AG10803 (cell line): ENCODE results near the gene SMIM3.
"Not testable (repeated sequence)": the region's sequence is repeated elsewhere in the genome, so short reads cannot be mapped to it uniquely, and the experiment has no call there.

ENCODE experiments used
- DNase-seq: peaks from one replicate; pipeline ENCODE4 v3.0.0; 2010; ENCODE audit warnings: low read depth
- H3K4me3 ChIP-seq: 2 replicates; pipeline ENCODE4 v1.5.1; 2011; ENCODE audit warnings: mild to moderate bottlenecking, low read length, control low read depth
- CTCF ChIP-seq: conservative IDR thresholded peaks from 2 replicates; pipeline ENCODE4 v1.5.1; 2011; ENCODE audit warnings: mild to moderate bottlenecking, low read length, control low read depth, inconsistent platforms

The SMIM3 gene

DNA sequence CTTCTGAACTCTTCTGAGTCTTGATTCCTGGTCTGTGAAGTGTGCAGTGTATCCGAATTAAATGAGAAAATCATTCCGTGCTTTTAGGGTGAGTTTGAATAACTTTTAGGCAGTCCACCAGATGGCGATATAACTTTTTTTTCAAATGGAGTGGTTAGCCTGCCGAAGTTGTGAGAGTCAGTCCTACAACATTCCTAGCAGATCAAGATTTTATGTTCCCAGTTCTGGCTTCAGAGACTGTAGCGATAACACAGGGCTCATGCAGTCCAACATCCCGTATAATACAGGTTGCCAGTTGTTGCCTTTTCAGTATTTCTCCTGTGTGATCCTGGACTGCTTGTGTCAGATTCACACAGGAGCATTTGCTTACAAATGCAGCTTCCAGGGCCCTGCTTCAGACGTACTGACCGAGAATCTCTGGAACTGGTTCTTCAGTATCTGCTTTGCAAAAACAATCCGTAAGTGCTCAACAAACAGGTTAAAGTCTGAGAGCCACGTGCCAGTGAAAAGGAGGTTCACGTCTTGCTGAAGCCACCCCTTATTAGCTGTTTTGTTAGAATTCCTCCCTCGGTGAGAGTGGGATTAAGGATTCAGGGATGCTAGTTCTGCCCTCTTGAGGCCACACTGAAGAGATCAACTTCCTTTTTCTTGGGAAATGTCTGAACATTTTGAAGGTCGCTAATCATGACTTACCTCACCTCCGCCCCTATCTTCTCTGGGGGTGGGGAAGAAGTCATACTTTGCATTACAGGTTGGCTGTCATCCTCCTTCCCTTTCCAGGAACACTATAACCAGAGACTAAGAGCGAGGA is 22.8 kb downstream of the SMIM3 start:
- peak overlapping the region; percentile 45 for H3K4me3 ChIP-seq
- peak; percentile 72 for TF ChIP-seq CTCF
- peak; percentile 72 for DNase-seq

DNA sequence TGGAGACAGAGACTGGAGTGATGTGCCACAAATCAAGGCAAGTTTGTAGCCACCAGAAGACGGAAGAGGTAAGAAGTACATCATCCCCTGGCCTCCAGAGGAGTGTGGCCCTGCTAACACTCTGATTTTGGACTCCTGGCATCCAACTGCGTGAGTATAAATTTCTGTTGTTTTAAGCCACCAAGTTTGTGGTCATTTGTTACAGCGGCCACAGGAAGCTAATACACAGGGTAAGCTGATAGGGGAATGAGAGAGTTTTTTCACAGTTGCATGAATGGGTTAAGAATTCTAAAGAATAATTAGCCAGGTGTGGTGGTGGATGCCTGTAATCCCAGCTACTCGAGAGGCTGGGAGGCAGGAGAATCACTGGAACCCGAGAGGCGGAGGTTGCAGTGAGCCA is 25.8 kb downstream of the SMIM3 start:
- no peak overlapping the region for H3K4me3 ChIP-seq
- DNase-seq = no peak
- TF ChIP-seq CTCF = no peak

DNA sequence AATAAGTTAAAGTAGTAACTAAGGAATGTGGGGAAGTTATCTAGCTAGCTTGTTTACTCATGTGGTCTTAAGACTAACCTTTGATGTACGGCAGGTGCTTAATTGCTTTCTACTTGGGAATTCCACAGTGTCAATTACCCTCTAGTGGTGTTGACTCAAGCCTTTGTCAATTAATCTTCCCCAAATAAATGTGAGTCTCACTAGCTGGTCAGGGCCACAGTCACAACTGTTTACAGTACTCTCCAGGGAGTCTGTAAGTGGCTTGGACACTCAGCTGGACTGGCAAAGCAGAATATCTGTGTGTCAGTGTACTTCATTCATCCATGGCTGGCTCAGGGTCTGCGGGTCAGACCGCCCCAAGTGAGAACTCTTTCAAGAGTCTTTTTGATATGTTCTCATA is 30.8 kb downstream of the SMIM3 start:
- no peak for TF ChIP-seq CTCF
- DNase-seq = no peak
- no peak overlapping the region for H3K4me3 ChIP-seq

DNA sequence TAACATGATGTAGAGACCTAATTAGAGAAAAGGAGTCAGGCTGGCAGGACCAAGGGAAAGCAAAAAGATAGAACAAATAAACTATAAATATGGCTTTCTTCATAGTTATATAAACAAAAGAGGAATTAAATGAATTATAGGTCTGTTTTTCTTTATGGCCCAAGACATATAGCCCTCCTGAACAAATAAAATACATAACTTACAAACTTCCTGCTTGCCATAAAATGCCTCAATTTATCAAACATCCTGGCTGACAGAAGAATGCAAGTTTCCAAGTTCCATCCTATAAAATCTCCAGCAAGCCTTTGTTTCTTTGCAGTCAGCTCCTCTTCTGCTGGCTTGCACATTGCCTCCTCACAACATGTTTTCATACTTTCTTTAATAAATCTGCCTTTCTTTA is 36.5 kb downstream of the SMIM3 start:
- H3K4me3 ChIP-seq = no peak overlapping the region
- DNase-seq = no peak
- TF ChIP-seq CTCF = no peak

GRCh38 chr5:150816946-150817345 is 38.4 kb downstream of the SMIM3 start:
- no peak for DNase-seq
- no peak for TF ChIP-seq CTCF

GRCh38 chr5:150829744-150830143 is 51.2 kb downstream of the SMIM3 start:
- TF ChIP-seq CTCF = no peak

More at GRCh38 chr5:150816946-150817345, 38.4 kb downstream of the SMIM3 start:
- no peak overlapping the region for H3K4me3 ChIP-seq

GRCh38 chr5:150831821-150832220 is 53.3 kb downstream of the SMIM3 start:
- not testable (repeated sequence) for H3K4me3 ChIP-seq, DNase-seq

More at GRCh38 chr5:150829744-150830143, 51.2 kb downstream of the SMIM3 start:
- H3K4me3 ChIP-seq = no peak overlapping the region
- no peak for DNase-seq
